K562 (cell line): ENCODE measurements around the gene PCBP2. TPM values are rescaled to one million over a fixed set of nuclear protein-coding genes. Genes with fewer than 3 reads are reported as not detected.
A peak's percentile ranks its signal among the peaks of the same experiment; 100 is the strongest.

Source experiments
- ASH1L ChIP-seq: fragments of 450-650 bp; IDR thresholded peaks from 2 replicates; pipeline ENCODE4 v1.6.1; 2018; ENCODE audit warnings: borderline replicate concordance, mild to moderate bottlenecking, low read depth; ENCODE audit not compliant: partially characterized antibody
- ATF7 ChIP-seq: fragments of 450-650 bp; IDR thresholded peaks from 2 replicates; pipeline ENCODE4 v1.7.1; 2014; ENCODE audit warnings: mild to moderate bottlenecking, moderate library complexity
- E2F1 ChIP-seq: sonication (generic); formaldehyde crosslinking; IDR thresholded peaks from 2 replicates; pipeline ENCODE4 v1.8.1; 2023; ENCODE audit warnings: mild to moderate bottlenecking, missing genetic modification reagents, moderate library complexity
- E2F4 ChIP-seq: sonication (generic); formaldehyde crosslinking; IDR thresholded peaks from 2 replicates; pipeline ENCODE4 v1.8.0; 2022; ENCODE audit warnings: mild to moderate bottlenecking, low read depth, missing genetic modification reagents
- IRF9 ChIP-seq: fragments of 450-650 bp; IDR thresholded peaks from 2 replicates; pipeline ENCODE4 v1.6.1; 2016; ENCODE audit warnings: missing biosample characterization, missing genetic modification characterization
- MAFF ChIP-seq: IDR thresholded peaks from 2 replicates; pipeline ENCODE4 v1.6.1; 2012; ENCODE audit warnings: low read length, improper control_type of control experiment
- PHB2 ChIP-seq: fragments of 450-650 bp; IDR thresholded peaks from 2 replicates; pipeline ENCODE4 v1.6.1; 2017; ENCODE audit warnings: low read depth
- PRDM10 ChIP-seq: fragments of 450-650 bp; IDR thresholded peaks from 2 replicates; pipeline ENCODE4 v1.6.1; 2018; ENCODE audit not compliant: partially characterized antibody
- RREB1 ChIP-seq: fragments of 250-450 bp; sonication (Bioruptor Pico); IDR thresholded peaks from 2 replicates; pipeline ENCODE4 v1.4.0; 2020
- SMAD2 ChIP-seq: fragments of 150-350 bp; IDR thresholded peaks from 2 replicates; pipeline ENCODE4 v1.6.1; 2014; ENCODE audit warnings: low read depth, mild to moderate bottlenecking, low read length
- SMC3 ChIP-seq: conservative IDR thresholded peaks from 2 replicates; pipeline ENCODE4 v1.6.1; 2011; ENCODE audit warnings: low read depth, low read length, improper control_type of control experiment; ENCODE audit not compliant: insufficient read depth
- SRF ChIP-seq, 2 experiments: fragments of 250-450, 450-650 bp in 1 of 2; sonication (Bioruptor Pico) in 1 of 2; sonication (generic) in 1 of 2; formaldehyde crosslinking; IDR thresholded peaks; 2 replicates each; pipeline versions ENCODE4 v1.5.0 to v1.5.1; 2020 to 2022; ENCODE audit warnings: mild to moderate bottlenecking in 1 of 2, missing genetic modification reagents in 1 of 2
- ZNF212 ChIP-seq: fragments of 450-650 bp; formaldehyde crosslinking; IDR thresholded peaks from 2 replicates; pipeline ENCODE4 v1.4.0; 2020; ENCODE audit warnings: mild to moderate bottlenecking
- ZNF511 ChIP-seq: sonication (generic); formaldehyde crosslinking; IDR thresholded peaks from 2 replicates; pipeline ENCODE4 v1.8.0; 2022; ENCODE audit warnings: mild to moderate bottlenecking, missing genetic modification reagents
- polyA plus RNA-seq, 8 experiments: library from polyadenylated mRNA; depleted of rRNA in 4 of 8; stranded (reverse) in 5 of 8; unstranded in 3 of 8; fragments of >200 nt; fragmentation: Nextera tagmentation in 2 of 8; fragmentation: Illumina TruSeq in 1 of 8; extraction: Ambion mirVana in 2 of 8; extraction: Trizol in 1 of 8; gene quantifications; 2 replicates each; pipeline versions ENCODE4 v1.2.1 to v1.2.3, GENCODE V29; 2011 to 2014; ENCODE audit warnings: inconsistent platforms in 1 of 8, missing spikeins in 1 of 8
- total RNA-seq, 7 experiments: library from RNA; depleted of rRNA in 6 of 7; stranded (reverse); fragments of >200 nt in 6 of 7; fragmentation: Illumina TruSeq in 2 of 7; extraction: Trizol in 2 of 7; gene quantifications; 2 replicates each; pipeline versions ENCODE4 v1.2.1 to v1.2.3, GENCODE V29; 2011 to 2021; ENCODE audit warnings: low replicate concordance in 1 of 7

PCBP2 gene
- total and polyA plus RNA-seq, 9 of the 15 experiments (the other 6 are each of a cell fraction or from before 2014, with no cell fraction given) = 137 to 831 (median 328) TPM

GRCh38 chr12:53501615-53502181 is 49.8 kb downstream of the PCBP2 start (continued):
- TF ChIP-seq PRDM10 (peak; percentile 78), IRF9 (no peak), PHB2 (no peak), MAFF (no peak), SRF (CRISPR knock-in tag; IDR thresholded peaks at IDR 0.05) (no peak), RREB1 (CRISPR knock-in tag) (no peak), ASH1L (no peak), E2F4 (CRISPR knock-in tag) (no peak), SMC3 (no peak), E2F1 (CRISPR knock-in tag) (0 out of 2 replicates have a peak, but pooled peaks have one; percentile 31), ZNF511 (CRISPR knock-in tag) (no peak; the same call in 1 of the 2 replicates), SMAD2 (no peak), ATF7 (no peak), ZNF212 (CRISPR knock-in tag) (no peak)
